AG04450 (cell line): ENCODE data around the gene DLX5. TPM values are rescaled to one million over a fixed set of nuclear protein-coding genes. Genes with fewer than 3 reads are reported as not detected.

Experiments used
- CTCF ChIA-PET: fragments of 300-600, 350-600 bp; formaldehyde crosslinking; extraction: SDS; loops from one replicate; lab custom pipeline; 2022; ENCODE audit warnings: antibody characterized with exemption, inconsistent platforms; lab: Charles Lee
- POLR2A ChIA-PET: fragments of 350-600 bp; formaldehyde crosslinking; extraction: SDS; loops from one replicate; lab custom pipeline; 2021; ENCODE audit warnings: antibody characterized with exemption, inconsistent platforms; lab: Yijun Ruan, JAX
- DNase-seq: peaks from one replicate; pipeline ENCODE4 v3.0.0-alpha.2; 2011; ENCODE audit warnings: low read depth, low spot score
- H3K27ac ChIP-seq: one replicate; pipeline ENCODE4 v1.5.1; 2012; ENCODE audit warnings: low read depth, low read length, control low read depth
- H3K27me3 ChIP-seq: one replicate; pipeline ENCODE4 v1.6.0; 2012; ENCODE audit warnings: low read length; ENCODE audit not compliant: control insufficient read depth, insufficient read depth
- H3K4me3 ChIP-seq: 2 replicates; pipeline ENCODE4 v1.5.1; 2011; ENCODE audit warnings: mild to moderate bottlenecking, low read depth, low read length, control low read depth
- H3K9me3 ChIP-seq: 2 replicates; pipeline ENCODE4 v1.5.1; 2012; ENCODE audit warnings: low read length; ENCODE audit not compliant: control insufficient read depth, insufficient read depth
- CTCF ChIP-seq: IDR thresholded peaks from 2 replicates; pipeline ENCODE4 v1.5.1; 2011; ENCODE audit warnings: low read depth, low read length, control low read depth, inconsistent platforms
- polyA plus RNA-seq: library from polyadenylated mRNA; depleted of rRNA; stranded (reverse); fragments of >200 nt; gene quantifications from 2 replicates; pipeline ENCODE4 v1.2.3, GENCODE V29; 2011

Gene DLX5
- polyA plus RNA-seq, 1 experiment = not detected

GRCh38 chr7:97008275-97008917, 16.2 kb downstream of the DLX5 start:
- DNase-seq = no peak
- ChIA-PET POLR2A (no interaction called here), CTCF (interaction anchor here (0.6 to 2.0 kb wide), 2 partner anchors 19 to 1085 kb away, joined by 3 to 8 read pairs; no protein-coding TSS in a partner anchor)
- peaks cover 73% of the 10 kb centered on the region for H3K27me3 ChIP-seq
- TF ChIP-seq CTCF = no peak
- H3K27ac ChIP-seq = no peak overlapping the region
- H3K9me3 ChIP-seq = peaks cover 5% of the 10 kb centered on the region; the same call in 1 of the 2 replicates
- no peak overlapping the region for H3K4me3 ChIP-seq

GRCh38 chr7:97007583-97007861, 17.1 kb downstream of the DLX5 start:
- Histone ChIP-seq H3K9me3 (peaks cover 5% of the 10 kb centered on the region; the same call in 1 of the 2 replicates), H3K4me3 (no peak overlapping the region), H3K27me3 (peaks cover 75% of the 10 kb centered on the region), H3K27ac (no peak overlapping the region)
- CTCF ChIA-PET = interaction anchor here (2.0 kb wide), 1 partner anchor 20 kb away, joined by 8 read pairs; no protein-coding TSS in a partner anchor
- no peak for TF ChIP-seq CTCF
- no peak for DNase-seq
- POLR2A ChIA-PET = no interaction called here

GRCh38 chr7:97006816-97007582, 17.6 kb downstream of the DLX5 start:
- no peak overlapping the region for H3K27ac ChIP-seq
- POLR2A ChIA-PET = no interaction called here
- TF ChIP-seq CTCF = no peak
- no peak for DNase-seq
- peaks cover 5% of the 10 kb centered on the region; the same call in 1 of the 2 replicates for H3K9me3 ChIP-seq
- CTCF ChIA-PET = interaction anchor here (0.5 to 2.0 kb wide), 2 partner anchors 21 to 136 kb away, joined by 3 to 8 read pairs; no protein-coding TSS in a partner anchor
- H3K27me3 ChIP-seq = peaks cover 76% of the 10 kb centered on the region
- H3K4me3 ChIP-seq = no peak overlapping the region

GRCh38 chr7:97006055-97006815, 18.4 kb downstream of the DLX5 start:
- DNase-seq = no peak
- TF ChIP-seq CTCF = no peak
- CTCF ChIA-PET = interaction anchor here (0.5 to 2.0 kb wide), 3 partner anchors 21 to 135 kb away, joined by 3 to 12 read pairs (median 8); no protein-coding TSS in a partner anchor
- Histone ChIP-seq H3K9me3 (peaks cover 5% of the 10 kb centered on the region; the same call in 1 of the 2 replicates), H3K4me3 (peak overlapping the region; percentile 7; the same call in 1 of the 2 replicates), H3K27me3 (peaks cover 77% of the 10 kb centered on the region), H3K27ac (no peak overlapping the region)
- POLR2A ChIA-PET = no interaction called here
